Measurements from ENCODE around the gene C1orf159. TPM values are rescaled to one million over a fixed set of nuclear protein-coding genes. Genes with fewer than 3 reads are reported as not detected.
"Not testable (repeated sequence)": the region's sequence is repeated elsewhere in the genome, so short reads cannot be mapped to it uniquely, and the experiment has no call there.

The C1orf159 gene
- total RNA-seq, 1 donor from 2014 or later, result 21.3 TPM

GRCh38 chr1:1066403-1067283, 49.2 kb downstream of the C1orf159 start:
- no peak for DNase-seq (ENCODE audit: low spot score, unreplicated experiment)
- Mint-ChIP-seq H3K27me3 (peaks cover 21% of the 10 kb centered on the region), H3K27ac (no peak overlapping the region), H3K9me3 (ENCODE audit: low read depth) (no peaks in the 10 kb centered on the region), H3K4me1 (ENCODE audit: low read depth) (peaks cover 1% of the 10 kb centered on the region), H3K4me3 (ENCODE audit: low read depth) (no peak overlapping the region), H3K36me3 (ENCODE audit: insufficient read depth) (no peaks in the 10 kb centered on the region)
- TF ChIP-seq CTCF (IDR thresholded peaks at IDR 0.05; ENCODE audit: unreplicated experiment), result no peak

- H3K27ac Mint-ChIP-seq; H3K9me3 Mint-ChIP-seq (ENCODE audit: low read depth); H3K4me1 Mint-ChIP-seq (ENCODE audit: low read depth); H3K36me3 Mint-ChIP-seq (ENCODE audit: insufficient read depth); DNase-seq (ENCODE audit: low spot score, unreplicated experiment); H3K4me3 Mint-ChIP-seq (ENCODE audit: low read depth): not testable (repeated sequence)
- H3K27me3 Mint-ChIP-seq, result peaks cover 28% of the 10 kb centered on the region
These were observed 50.0 kb downstream of the C1orf159 start for GRCh38 chr1:1065940-1066304.

GRCh38 chr1:1065265-1065939, 50.5 kb downstream of the C1orf159 start:
- no peak overlapping the region for H3K27ac Mint-ChIP-seq
- no peak for DNase-seq (ENCODE audit: low spot score, unreplicated experiment)
- H3K27me3 Mint-ChIP-seq, result peaks cover 32% of the 10 kb centered on the region
- H3K9me3 Mint-ChIP-seq (ENCODE audit: low read depth), result no peaks in the 10 kb centered on the region
- no peaks in the 10 kb centered on the region for H3K36me3 Mint-ChIP-seq (ENCODE audit: insufficient read depth)
- peaks cover 1% of the 10 kb centered on the region for H3K4me1 Mint-ChIP-seq (ENCODE audit: low read depth)
- no peak for TF ChIP-seq CTCF (IDR thresholded peaks at IDR 0.05; ENCODE audit: unreplicated experiment)
- no peak overlapping the region for H3K4me3 Mint-ChIP-seq (ENCODE audit: low read depth)

GRCh38 chr1:1063945-1064831, 51.7 kb downstream of the C1orf159 start:
- DNase-seq (ENCODE audit: low spot score, unreplicated experiment), result peak; percentile 57
- peak; percentile 93 for TF ChIP-seq CTCF (IDR thresholded peaks at IDR 0.05; ENCODE audit: unreplicated experiment)
- Mint-ChIP-seq H3K27me3 (peaks cover 35% of the 10 kb centered on the region), H3K4me1 (ENCODE audit: low read depth) (peaks cover 1% of the 10 kb centered on the region), H3K27ac (no peak overlapping the region), H3K4me3 (ENCODE audit: low read depth) (no peak overlapping the region), H3K9me3 (ENCODE audit: low read depth) (no peaks in the 10 kb centered on the region), H3K36me3 (ENCODE audit: insufficient read depth) (no peaks in the 10 kb centered on the region)

GRCh38 chr1:1063261-1063944, 52.5 kb downstream of the C1orf159 start:
- H3K4me3 Mint-ChIP-seq (ENCODE audit: low read depth), result no peak overlapping the region
- H3K9me3 Mint-ChIP-seq (ENCODE audit: low read depth), result no peaks in the 10 kb centered on the region
- peaks cover 41% of the 10 kb centered on the region for H3K27me3 Mint-ChIP-seq
- no peaks in the 10 kb centered on the region for H3K36me3 Mint-ChIP-seq (ENCODE audit: insufficient read depth)
- DNase-seq (ENCODE audit: low spot score, unreplicated experiment), result no peak
- peaks cover 3% of the 10 kb centered on the region for H3K4me1 Mint-ChIP-seq (ENCODE audit: low read depth)
- no peak for TF ChIP-seq CTCF (IDR thresholded peaks at IDR 0.05; ENCODE audit: unreplicated experiment)
- H3K27ac Mint-ChIP-seq, result no peak overlapping the region
